Skeletal muscle cell (primary cell): ENCODE measurements around the gene DMWD.

Experiments
- DNase-seq: peaks from one replicate; pipeline ENCODE4 v3.0.0-alpha.2; 2010; ENCODE audit warnings: low read depth
- H3K4me3 ChIP-seq: 2 replicates; pipeline ENCODE4 v1.5.1; 2011; ENCODE audit warnings: low read depth, mild to moderate bottlenecking, control low read depth, low read length, moderate library complexity

DMWD gene

GRCh38 chr19:45773384-45773783 lies 19.3 kb downstream of the DMWD start:
- H3K4me3 ChIP-seq: no peak overlapping the region
- DNase-seq: no peak

- H3K4me3 ChIP-seq: no peak overlapping the region
- DNase-seq: no peak
These were observed 19.7 kb downstream of the DMWD start for GRCh38 chr19:45772912-45773311.

GRCh38 chr19:45772130-45772840 lies 20.4 kb downstream of the DMWD start:
- H3K4me3 ChIP-seq: no peak overlapping the region
- DNase-seq: no peak

- no peak overlapping the region for H3K4me3 ChIP-seq
- no peak for DNase-seq
These were observed 21.2 kb downstream of the DMWD start for GRCh38 chr19:45771311-45771933.

- H3K4me3 ChIP-seq: peak overlapping the region; percentile 56
- peak; percentile 96 for DNase-seq
These were observed 22.2 kb downstream of the DMWD start for GRCh38 chr19:45770192-45771101.

- no peak for DNase-seq
- H3K4me3 ChIP-seq: peak overlapping the region; percentile 56
These were observed 22.8 kb downstream of the DMWD start for GRCh38 chr19:45769821-45770191.

- peak; percentile 94 for DNase-seq
- peak within 1 kb of the TSS; percentile 78 for H3K4me3 ChIP-seq
These were observed 23.5 kb downstream of the DMWD start, which contains the start of gene SIX5 for GRCh38 chr19:45768984-45769782. Gene SIX5, minus strand, starts transcription at chr19:45769252. Its CDS starts 408 bp downstream, at chr19:45768844.

GRCh38 chr19:45768655-45768983 lies 24.0 kb downstream of the DMWD start:
- no peak for DNase-seq

GRCh38 chr19:45767881-45768654 lies 24.6 kb downstream of the DMWD start:
- peak overlapping the region; percentile 78 for H3K4me3 ChIP-seq
- DNase-seq: no peak

More at GRCh38 chr19:45768655-45768983, 24.0 kb downstream of the DMWD start:
- peak overlapping the region; percentile 78 for H3K4me3 ChIP-seq

GRCh38 chr19:45767410-45767880 lies 25.2 kb downstream of the DMWD start:
- peak overlapping the region; percentile 78 for H3K4me3 ChIP-seq
- peak; percentile 77 for DNase-seq

- no peak for DNase-seq
These were observed 25.7 kb downstream of the DMWD start for GRCh38 chr19:45766869-45767346.

GRCh38 chr19:45766296-45766868 lies 26.3 kb downstream of the DMWD start:
- peak overlapping the region; percentile 78 for H3K4me3 ChIP-seq
- DNase-seq: no peak

More at GRCh38 chr19:45766869-45767346, 25.7 kb downstream of the DMWD start:
- H3K4me3 ChIP-seq: peak overlapping the region; percentile 78

GRCh38 chr19:45765702-45766295 lies 26.8 kb downstream of the DMWD start:
- H3K4me3 ChIP-seq: no peak overlapping the region
- DNase-seq: no peak

GRCh38 chr19:45764945-45765701 lies 27.5 kb downstream of the DMWD start:
- no peak overlapping the region for H3K4me3 ChIP-seq
- no peak for DNase-seq

GRCh38 chr19:45764475-45764874 lies 28.2 kb downstream of the DMWD start:
- DNase-seq: no peak
- H3K4me3 ChIP-seq: no peak overlapping the region

- H3K4me3 ChIP-seq: no peak overlapping the region
- DNase-seq: no peak
These were observed 28.9 kb downstream of the DMWD start for GRCh38 chr19:45763691-45764294.
